Measurements from ENCODE around the gene A1CF.
A peak's percentile ranks its signal among the peaks of the same experiment; 100 is the strongest.
"Not testable (repeated sequence)": the region's sequence is repeated elsewhere in the genome, so short reads cannot be mapped to it uniquely, and the experiment has no call there.

A1CF gene

DNA sequence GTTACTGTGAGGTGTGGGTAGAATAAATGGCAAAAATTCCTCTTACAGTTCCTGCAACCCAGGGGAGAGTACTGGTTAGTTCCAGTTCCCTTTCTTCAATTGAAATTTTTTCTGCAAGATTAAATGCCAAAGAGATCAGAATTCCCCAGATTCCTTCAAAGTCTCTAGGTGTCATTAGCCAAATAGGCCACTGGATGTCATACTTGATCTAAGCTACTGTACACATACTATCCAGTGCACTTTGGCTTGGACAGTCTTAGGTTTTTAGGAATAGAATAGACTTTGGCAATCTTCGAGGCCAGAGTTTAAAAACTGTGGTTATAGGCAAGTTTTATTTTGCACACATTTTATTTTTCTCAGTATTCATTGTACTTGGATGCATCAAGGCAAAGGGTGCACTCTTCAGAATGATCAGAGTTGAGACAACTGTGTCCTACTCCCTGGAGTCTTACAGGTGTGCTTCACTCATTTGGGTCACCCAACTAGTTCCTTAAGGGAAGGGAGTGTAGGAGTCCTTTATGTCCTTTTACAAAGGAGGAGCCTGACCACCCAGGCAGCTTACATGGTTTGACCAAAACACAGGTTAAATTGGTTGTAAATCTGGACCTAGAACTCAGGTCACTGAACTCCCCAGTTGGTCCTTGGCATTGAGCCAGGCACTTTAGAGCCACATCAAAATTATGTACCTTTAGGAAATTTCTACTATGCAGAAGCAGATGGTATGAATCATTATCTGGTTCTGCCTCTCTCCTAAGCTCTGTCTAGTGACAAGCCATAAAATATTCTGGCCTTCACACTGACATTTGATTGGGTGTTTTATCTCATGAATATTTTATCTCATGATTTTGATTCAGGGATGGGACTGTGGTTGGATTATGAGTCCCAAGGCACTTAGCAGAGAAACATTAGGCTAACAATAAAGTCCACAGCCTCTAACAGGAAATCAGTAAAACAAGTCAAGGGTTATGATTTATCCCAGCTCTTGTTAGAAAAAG is 96.2 kb downstream of the A1CF start:
- DNase-seq (ENCODE audit: low spot score), result peak; percentile 42

- not testable (repeated sequence) for DNase-seq (ENCODE audit: low spot score)
Observed at GRCh38 chr10:50787962-50788361, 97.5 kb downstream of the A1CF start.

GRCh38 chr10:50782017-50782416 is 103.4 kb downstream of the A1CF start:
- not testable (repeated sequence) for DNase-seq (ENCODE audit: low spot score)

DNA sequence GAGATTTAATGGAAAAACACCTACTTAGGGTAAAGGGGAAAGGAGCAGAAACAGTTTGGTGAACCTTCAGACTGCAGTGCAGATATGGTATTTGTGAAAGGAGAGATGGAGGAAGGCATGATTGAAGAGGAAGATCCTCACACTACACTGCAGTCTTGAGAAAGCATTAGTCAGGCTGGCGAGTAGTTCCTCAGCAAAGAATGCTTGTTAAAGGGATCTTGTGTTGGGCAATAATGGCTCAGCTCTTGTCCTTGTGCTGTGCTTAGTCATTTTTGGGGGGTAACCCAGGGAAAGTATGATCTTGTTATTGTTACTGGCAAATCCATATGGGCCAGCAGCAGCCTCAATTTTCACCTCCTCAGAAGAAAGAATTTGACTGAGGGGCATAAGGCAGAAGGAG is 105.4 kb downstream of the A1CF start:
- DNase-seq (ENCODE audit: low spot score), result not testable (repeated sequence)

DNA sequence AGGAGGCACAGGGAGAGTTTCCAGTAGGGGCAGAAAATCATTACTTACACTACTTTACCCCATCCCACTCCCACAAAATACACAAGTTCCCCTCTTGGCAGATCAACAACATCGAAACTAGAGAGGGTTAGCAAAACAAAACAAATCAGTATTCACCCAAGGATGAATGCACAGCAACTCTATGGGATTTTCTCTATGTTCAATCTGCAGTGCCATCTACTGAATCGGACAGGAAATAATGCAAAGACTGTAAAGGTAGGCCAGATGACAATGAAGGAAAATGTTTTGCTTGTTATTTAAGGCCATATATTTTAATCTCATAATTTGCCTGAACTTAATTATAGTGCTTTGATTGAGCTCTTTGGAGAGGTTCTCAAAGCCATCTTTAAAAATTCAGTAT is 110.6 kb downstream of the A1CF start:
- DNase-seq (ENCODE audit: low spot score), result not testable (repeated sequence)

- not testable (repeated sequence) for DNase-seq (ENCODE audit: low spot score)
Observed at GRCh38 chr10:50772042-50772441, 113.4 kb downstream of the A1CF start.

- DNase-seq (ENCODE audit: low spot score), result not testable (repeated sequence)
Observed at GRCh38 chr10:50766774-50767513, 118.5 kb downstream of the A1CF start.
